RPMI8226 (cell line): Measurements from ENCODE around the gene C1QC.
"Not testable (repeated sequence)": the region's sequence is repeated elsewhere in the genome, so short reads cannot be mapped to it uniquely, and the experiment has no call there.

ENCODE experiments used
- DNase-seq: peaks from one replicate; pipeline ENCODE4 v3.0.0-alpha.2; 2015

The C1QC gene

DNA sequence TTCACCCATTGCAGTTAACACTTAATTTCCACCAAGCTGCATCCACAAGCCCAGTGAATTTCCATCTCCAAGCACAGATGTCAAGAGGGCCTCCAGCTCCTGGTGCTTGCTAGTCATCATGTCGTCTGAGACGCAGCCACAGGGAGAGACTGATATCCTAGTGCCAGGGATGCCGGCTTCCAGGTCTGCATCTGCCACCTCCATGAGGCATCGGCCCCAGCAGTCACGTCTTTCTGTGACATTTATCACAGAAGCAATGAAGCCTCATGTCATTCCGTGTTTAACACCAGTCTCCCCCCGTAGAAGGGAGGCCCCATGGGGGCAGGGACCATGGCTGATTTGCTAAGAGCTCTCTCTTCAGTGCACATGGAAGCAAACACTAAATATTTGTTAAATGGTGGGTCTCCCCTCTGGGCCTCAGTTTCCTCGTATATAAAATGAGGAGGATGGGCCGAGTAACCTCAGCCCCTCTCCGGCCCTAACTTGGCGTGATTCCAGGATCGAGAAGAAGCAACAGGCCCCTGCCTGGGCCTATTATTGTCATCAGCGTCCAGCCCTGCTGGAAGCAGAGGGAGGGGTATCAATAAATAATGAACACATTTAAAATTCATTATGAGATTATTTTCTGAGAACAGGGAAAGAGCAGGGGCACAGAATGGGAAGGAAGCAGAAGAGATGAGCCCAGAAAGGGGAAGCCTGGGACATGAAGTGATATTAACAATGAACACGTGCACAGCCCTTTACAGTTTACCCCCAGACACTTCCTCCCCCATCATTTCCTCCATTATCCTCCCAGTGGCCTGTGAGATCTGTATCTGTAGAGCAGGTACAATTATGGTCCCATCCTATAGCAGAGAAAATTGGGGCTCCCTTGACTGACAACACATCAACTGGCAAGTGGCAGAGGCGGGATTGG is 8.8 kb downstream of the C1QC start:
- DNase-seq, result no peak

DNA sequence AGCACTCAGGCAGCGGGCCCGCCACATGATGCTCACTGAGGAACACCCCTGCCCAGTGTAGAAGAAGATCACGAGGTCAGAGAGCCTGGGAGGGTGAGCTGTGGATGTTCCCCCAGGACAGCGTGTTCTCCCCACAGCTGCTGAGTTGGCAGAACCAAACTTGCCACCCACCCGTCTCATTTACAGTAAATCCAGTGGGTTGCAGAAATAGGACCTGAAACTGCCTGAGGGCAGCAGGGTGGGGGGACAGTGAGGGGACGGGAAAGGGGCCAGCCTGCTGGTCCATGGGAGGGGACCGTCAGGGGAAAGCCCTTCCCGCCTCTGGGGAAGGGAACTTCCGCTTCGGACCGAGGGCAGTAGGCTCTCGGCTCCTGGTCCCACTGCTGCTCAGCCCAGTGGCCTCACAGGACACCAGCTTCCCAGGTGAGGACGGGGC is 9.5 kb downstream of the C1QC start, which contains the start of gene C1QB:
C1QB (plus strand) TSS at position 356 of the 436 bp plus-strand sequence. CDS start 6,227 bp downstream, outside the sequence.
- DNase-seq, result no peak

DNA sequence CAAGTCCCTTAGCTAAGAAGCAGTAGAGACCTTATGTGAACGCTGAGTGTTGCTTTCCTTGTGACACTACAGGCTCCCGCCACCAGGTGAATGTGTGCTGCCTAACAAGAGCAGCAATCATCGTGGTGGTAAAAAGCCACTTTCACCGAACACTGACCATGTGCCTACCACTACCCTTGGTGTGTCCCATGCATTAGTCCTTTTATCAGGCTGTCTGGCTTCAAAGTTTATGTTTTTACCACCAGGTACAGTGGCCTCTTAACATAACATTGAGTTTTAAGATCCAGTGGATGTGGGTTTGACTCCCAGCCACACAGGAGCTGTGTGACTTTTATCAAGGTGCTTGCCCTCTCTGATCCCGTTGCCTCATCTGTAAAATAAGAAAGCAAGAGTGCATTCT is 11.3 kb downstream of the C1QC start:
- peak; percentile 62 for DNase-seq

DNA sequence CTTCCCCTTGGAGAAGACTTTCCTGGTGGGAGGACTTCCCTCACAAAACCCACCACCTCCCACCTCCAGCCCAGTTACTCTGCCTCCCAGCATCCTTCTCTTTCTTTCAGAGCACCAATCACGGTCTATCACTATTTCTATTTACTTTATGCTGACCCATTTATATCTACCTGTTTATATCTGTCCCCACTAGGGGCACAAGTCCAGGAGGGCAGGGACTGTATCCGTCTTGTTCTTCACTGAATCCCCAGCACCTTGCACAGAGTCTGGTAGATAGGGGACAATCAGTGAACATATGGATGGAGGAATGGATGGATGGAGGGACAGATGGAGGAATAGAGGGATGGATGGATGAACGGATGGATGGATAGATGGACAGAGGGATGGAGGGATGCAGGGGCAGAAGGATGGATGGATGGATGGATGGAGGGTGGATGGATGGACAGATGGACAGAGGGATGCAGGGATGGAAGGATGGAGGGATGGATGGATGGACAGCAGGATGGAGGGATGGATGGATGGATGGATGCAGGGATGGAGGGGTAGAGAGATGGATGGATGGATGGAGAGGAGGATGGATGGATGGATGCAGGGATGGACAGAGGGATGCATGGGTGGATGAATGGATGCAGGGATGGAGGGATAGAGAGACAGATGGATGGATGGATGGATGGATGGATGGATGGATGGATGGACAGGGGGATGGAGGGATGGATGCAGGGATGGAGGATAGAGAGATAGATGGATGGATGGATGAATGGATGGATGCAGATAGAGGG is 15.1 kb downstream of the C1QC start:
- no peak for DNase-seq

DNA sequence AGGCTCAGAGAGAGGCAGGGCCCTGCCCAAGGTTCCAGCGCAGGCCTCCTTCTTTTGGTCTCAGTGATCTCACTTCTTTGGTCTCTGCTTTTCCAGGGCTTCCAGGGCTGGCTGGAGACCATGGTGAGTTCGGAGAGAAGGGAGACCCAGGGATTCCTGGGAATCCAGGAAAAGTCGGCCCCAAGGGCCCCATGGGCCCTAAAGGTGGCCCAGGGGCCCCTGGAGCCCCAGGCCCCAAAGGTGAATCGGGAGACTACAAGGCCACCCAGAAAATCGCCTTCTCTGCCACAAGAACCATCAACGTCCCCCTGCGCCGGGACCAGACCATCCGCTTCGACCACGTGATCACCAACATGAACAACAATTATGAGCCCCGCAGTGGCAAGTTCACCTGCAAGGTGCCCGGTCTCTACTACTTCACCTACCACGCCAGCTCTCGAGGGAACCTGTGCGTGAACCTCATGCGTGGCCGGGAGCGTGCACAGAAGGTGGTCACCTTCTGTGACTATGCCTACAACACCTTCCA is 17.3 kb downstream of the C1QC start:
- DNase-seq, result no peak

DNA sequence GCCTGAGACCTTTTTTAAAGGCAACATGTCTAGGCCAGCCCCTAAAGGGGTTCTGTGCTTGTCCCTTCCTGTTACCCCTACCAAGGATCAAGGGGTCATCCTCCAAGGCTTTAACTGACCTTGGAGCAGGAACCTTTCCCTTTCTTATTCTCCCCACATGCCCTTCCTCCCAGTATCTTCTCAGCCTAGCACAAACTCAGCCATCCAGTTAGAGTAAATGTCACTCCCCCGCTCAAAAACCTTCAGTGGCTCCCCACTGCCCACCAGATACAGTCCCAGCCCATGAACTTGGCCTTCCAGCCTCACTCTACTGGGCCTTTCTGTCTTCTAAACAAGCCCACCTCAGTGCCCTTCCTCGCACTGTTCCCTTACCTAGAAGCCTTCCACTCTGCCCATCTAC is 18.4 kb downstream of the C1QC start:
- no peak for DNase-seq

DNA sequence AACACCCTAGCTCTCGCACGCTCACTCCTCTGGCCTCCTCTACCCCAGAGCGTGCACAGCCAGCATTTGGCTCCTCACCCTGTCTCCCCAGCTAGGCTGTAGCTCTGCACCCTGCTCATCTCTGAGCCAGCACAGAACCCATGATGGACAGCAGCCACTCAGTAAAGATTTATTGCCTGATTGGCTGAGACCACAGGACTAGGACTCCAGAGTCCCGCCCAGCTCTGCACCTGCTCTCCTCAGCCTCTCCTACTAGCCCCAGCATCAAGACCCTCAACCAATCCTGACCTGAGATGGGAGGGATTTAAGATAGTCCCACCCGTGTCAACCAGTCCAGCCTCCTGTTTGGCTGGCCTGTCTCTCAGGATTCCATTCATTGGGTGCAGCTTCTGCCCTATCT is 18.9 kb downstream of the C1QC start:
- peak; percentile 62 for DNase-seq

DNA sequence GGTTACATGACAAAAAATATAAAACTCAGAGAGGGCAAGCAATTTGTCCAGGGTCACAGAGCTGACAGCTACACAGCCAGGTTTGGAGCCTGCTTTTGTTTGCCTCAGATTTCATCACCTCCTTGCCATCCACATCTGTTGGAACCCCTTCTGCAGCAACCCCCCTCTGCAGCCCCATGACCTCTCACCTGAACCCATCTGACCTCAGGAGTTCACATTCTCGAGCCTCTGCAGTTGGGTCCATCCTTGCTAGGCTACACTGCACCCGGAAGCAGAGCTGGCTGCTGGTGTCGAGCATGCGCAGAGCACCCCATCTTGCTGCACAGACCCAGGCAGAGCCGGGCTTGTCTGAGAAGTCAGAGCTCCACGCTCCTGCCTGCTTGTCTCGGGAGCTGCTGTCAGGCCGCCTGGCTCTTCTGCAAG is 19.6 kb downstream of the C1QC start:
- no peak for DNase-seq

DNA sequence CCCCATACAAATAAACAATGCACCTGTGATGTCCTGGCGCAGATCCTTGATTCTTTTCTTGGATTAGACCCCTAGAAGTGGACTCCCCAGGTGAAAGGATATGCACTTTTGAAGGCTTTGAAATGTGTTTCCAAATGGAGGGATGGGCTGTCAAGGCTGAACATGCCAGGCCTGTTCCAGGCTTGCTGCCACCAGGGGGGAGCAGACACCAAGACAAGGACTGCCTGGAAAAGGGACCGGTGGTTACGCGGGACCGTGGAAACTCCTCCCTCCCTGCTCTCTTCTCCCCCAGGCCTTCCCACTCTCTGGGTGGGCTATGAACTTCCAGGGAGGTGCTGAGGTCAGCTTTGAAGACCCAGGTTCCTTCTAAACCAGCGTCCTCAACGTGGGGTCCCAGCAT is 22.3 kb downstream of the C1QC start:
- DNase-seq, result peak; percentile 53

DNA sequence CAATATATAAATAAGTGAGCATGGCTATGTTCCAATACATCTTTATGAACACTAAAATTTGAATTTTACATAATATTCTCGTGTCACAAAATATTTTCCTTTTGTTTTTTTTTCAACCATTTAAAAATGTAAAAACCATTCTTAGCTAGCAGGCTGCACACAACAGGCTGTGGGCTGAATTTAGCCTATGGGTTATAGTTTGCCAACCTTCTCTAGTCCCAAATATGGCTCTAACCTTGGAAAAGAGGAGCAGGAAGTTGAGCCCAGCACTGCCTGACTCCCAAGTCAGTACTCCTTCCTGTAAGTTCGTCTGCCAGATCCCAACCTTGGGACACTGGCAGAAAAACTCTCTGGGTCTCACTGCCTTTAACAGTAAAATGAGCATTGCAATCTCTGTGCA is 23.0 kb downstream of the C1QC start:
- no peak for DNase-seq

DNA sequence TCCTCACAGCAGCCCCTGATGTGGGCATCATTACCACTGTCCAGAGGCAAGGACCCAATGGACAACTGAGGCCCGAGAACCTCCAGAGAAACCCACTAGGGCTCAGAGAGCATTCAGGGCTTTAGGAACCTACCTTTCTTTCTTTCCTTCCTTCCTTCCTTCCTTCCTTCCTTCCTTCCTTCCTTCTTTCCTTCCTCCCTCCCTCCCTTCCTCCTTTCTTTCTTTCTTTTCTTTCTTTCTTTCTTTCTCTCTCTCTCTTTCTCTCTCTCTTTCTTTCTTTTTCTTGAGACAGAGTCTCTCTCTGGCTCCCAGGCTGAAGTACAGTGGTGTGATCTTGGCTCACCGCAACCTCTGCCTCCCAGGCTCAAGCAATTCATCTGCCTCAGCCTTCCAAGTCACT is 25.4 kb downstream of the C1QC start:
- DNase-seq, result not testable (repeated sequence)

DNA sequence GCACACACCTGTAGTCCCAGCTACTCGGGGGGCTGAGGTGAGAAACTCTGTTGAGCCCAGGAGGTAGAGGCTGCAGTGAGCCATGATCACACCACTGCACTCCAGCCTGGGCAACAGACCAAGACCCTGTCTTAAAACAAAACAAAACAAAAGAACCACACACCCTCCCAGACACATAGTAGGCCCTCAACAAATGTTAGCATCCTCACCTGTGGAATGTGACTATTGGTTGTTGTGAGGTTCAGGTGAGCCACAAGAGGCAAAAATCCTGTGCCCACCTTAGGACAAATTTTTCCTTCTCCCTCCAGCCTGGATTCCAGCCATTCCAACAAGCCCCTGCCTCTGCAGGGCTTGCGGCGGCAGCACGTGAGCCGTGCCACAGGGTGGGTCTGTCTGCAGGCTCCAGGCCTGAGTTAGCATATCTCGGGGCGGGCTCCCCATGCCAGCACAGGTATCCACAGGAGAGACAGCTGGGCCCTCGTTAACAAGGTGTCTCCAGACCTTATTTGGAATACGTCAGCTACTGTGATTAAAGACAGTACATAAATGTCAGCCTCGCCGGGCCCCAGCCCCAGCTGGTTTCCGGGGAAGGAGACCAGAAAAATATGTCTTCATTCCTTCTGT is 27.0 kb downstream of the C1QC start:
- no peak for DNase-seq

DNA sequence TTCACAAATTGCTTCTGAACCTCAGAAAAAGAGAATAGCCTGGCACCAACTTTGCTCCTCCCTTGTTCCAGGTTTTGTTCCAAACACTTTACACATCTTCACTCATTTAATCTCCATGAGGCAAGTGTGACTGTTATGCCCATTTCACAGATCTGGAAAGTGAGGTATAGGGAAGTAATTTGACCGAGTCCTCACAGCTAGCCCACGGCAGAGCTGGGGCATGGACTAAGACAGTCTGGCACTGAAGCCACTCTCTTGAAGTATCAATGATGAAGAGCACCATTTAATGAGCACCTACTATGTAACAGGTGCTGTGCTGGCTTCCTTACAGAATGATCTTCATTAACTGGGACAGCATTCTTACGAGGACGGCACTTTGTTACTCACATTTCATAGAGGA is 28.6 kb downstream of the C1QC start:
- DNase-seq, result no peak

DNA sequence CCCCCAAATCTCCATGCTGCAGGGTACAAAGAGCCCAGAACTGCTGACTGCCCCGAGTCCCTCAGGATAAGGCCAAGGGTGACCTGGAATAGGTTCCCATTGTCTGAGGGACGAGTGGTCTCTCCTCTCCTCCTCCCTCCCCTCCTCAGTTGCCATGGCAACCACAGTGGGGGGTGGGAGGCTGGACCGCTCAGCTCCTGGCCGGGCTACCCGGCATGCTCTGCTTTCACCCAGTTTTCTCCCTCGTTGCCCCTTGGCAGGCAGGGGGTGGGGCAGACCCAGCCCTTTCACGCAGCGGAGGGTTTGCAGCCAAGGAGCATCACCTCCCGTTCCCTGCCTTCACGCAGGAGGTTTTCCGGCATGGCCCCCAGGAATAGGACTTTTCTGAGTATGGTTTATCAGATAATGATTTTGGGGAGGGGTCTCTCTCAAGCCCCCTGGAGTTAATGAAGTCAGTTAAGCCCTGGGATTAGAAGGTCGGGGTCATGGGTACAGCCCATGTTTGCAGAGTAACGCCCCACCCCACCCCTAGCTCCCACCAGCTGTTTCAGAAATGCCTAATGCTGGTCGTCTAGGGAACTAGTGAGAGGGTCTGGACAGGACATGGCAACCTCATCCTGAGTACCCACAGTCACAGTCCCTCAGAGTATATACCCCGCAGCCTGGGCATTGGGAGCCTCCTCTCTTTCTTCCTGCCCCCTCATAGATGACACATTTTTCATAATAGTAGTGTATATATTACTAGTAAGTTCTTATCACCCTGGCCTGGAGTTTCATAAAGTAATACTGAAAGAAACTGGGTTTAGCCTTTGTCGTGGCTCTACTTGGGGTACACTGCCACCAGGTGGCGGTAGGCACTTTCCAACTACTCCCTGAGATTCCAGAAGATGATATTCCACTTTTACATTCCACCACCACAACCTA is 30.3 kb downstream of the C1QC start:
- peak; percentile 57 for DNase-seq

DNA sequence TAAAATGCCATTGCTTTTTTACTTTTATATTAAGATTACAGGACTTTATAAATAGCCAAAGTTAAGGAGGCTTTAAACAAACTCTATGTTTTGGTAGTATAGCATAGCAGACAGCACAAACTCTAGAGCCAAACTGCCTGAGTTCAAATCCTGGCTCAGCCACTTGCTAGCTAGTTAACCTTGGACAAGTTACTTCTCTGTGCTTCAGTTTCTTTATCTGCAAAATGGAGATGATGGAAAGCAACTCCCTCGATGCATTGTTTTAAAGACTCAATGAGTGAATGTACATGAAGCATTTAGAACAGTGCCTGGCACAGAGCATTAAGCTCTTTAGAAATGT is 30.9 kb downstream of the C1QC start:
- no peak for DNase-seq

DNA sequence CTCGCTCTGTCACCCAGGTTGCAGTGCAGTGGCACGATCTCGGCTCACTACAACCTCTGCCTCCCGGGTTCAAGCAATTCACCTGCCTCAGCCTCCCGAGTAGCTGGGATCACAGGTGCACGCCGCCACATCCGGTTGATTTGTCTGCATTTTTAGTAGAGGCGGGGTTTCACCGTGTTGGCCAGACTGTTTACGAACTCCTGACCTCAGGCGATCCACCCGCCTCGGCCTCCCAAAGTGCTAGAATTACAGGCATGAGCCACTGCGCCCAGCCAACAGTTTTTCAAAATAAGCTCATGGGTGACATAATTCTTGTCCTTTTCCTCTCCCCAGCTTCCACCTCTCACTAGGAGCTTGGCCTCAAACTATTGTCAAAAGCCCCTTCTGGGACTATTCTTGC is 32.7 kb downstream of the C1QC start:
- peak; percentile 40 for DNase-seq

DNA sequence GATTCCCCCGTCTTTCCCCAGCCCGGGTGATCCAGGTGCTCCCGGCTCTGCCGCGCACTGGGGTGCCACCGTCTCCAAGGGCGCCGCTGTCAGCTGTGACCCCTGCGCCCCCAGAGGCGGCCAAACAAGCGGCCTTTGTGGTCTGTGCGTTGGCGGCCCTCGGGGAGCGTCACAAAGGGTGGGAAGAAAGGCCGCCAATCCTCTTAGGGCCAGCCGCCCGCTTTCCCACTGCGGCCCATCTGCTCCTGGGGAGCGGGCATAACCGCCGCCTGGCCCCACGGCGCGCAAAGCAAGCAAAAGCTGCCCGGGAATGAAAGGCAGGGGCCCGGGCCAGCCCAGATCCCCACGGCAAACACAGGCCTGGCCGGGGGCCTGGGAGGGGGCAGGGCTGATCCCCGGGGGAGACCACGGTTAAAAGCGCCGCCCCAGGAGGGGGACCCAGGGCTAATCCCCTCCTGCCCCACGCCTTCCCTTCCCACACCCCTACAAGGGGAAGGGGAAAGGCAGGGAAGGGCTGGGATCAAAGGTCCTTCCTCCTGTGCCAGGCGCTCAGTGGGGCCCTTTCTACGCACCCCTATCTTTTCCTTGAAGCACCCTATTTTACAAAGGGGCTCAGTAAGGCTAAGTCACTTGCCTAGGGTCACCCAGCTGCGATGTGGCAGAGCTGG is 33.6 kb downstream of the C1QC start:
- no peak for DNase-seq

DNA sequence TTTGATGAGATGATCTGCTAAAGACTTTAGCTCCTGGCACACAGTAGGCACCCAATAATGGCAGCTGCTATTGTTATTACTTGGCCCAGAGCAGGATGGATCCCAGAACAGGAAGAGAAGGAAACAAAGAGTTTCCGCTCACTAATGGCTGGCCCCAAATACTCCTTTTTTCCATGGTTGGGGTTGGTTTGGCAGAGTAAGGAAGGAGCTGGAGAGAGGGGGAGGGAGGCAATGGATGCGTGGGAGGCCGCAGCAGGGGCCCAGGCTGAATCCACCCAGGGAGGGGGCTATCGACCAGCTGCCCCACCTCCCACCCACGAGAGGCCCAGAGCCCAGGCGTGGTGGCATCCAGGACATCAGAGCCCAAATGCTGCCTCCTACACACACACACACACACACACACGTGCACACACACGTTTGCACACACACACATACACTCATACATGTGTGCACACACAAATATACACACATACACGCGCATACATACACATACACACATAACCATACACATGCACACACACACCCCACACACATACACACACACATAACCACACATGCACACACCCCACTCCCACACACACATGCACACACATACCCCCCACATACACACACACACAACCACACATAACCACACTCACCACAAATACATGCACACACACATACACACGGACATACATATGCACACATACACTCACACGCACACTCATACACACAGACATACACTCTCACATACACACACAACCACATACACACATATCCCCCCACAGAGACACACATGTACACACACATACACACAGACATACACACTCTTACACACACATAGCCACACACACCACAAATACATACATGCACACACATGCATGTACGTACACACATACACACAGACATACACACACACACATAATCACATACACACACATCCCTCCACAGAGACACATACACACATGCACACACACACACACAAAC is 34.8 kb downstream of the C1QC start:
- no peak for DNase-seq

DNA sequence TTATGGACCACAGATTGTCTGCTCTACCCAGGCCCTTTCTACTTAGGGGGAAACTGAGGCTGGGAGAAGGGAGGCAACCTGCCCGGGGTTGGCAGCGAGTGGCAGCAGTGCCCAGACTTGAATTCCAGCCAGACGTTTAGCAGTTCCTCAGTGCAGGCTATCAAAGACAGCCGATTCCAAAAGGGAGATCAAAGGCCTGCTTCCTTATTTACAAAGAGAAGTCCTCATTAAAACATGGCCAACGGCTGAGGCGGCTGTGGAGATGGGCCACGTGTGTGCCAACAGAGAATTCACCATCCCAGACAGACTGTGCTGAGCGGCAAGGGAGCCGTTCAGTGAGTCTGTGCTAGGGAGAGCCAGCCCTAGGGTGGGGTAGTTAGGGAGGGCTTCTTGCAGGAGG is 37.3 kb downstream of the C1QC start:
- DNase-seq, result no peak

DNA sequence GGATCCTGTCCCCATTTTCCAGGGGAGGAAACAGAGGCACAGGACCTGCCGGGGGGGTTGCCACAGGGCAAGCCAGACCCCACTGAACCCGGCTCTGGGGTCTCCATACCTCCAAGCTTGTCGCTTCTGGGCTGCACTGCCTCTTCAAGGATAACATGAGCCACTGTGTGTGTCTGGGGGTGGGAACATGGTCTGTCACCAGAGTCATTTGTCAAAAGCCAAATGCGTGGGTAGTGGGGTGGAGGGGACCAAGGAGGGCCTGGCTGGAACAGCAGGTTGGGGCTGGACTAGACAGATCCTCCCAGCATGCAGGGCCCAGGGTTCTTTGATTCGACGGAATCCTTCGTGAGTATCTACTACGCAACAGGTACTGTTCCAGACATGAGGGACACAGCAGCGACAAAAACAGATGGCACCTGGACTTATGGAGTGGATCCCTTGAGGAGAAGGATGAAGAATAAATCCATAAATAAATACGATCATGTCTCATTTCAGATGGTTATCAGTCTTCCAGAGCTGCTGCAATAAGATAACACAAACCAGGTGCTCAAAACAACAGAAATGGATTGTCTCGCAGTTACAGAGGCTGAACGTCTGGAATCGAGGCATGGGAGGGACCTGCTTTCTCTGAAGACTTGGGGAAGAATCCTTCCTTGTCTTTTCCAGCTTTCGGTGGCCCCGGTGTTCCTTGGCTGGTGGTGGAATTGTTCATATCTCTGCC is 38.3 kb downstream of the C1QC start:
- no peak for DNase-seq
